Transverse colon (tissue), 4 donors: ENCODE data around the gene FBXO15. TPM values are rescaled to one million over a fixed set of nuclear protein-coding genes. Genes with fewer than 3 reads are reported as not detected.

Experiments used
- DNase-seq: peaks from one replicate; pipeline ENCODE4 v3.0.0-alpha.2; 2019
- H3K27ac ChIP-seq, 4 donors: fragments of 200-600 bp; sonication (generic); 2 replicates each; pipeline ENCODE4 v1.5.1; 2016 to 2018; ENCODE audit warnings: inconsistent platforms in 4 of 4
- H3K27me3 ChIP-seq: fragments of 200-600 bp; sonication (generic); 2 replicates; pipeline ENCODE4 v1.5.1; 2017; ENCODE audit warnings: inconsistent platforms
- H3K36me3 ChIP-seq, 4 donors: fragments of 200-600 bp; sonication (generic); 2 replicates each; pipeline ENCODE4 v1.5.1; 2017 to 2019; ENCODE audit warnings: inconsistent platforms in 4 of 4
- H3K4me1 ChIP-seq, 4 donors: fragments of 200-600 bp; sonication (generic); 2 replicates each; pipeline ENCODE4 v1.5.1; 2017 to 2020; ENCODE audit warnings: inconsistent platforms in 4 of 4
- H3K4me3 ChIP-seq, 4 donors: fragments of 200-600 bp; sonication (generic); 1 replicate in 1 of 4; 2 replicates in 3 of 4; pipeline versions ENCODE4 v1.5.1 to v1.6.1; 2017 to 2019; ENCODE audit warnings: inconsistent platforms in 4 of 4
- H3K9me3 ChIP-seq, 2 donors: fragments of 200-600 bp; sonication (generic); 2 replicates each; pipeline ENCODE4 v1.5.1; 2017 to 2019; ENCODE audit warnings: inconsistent platforms in 2 of 2
- EP300 ChIP-seq: sonication (generic); formaldehyde crosslinking; IDR thresholded peaks from one replicate; pipeline ENCODE4 v1.6.1; 2017; ENCODE audit warnings: antibody characterized with exemption, low read depth
- POLR2A ChIP-seq: fragments of 450-650 bp; IDR thresholded peaks from one replicate; pipeline ENCODE4 v1.6.1; 2016; ENCODE audit warnings: antibody characterized with exemption, mild to moderate bottlenecking, moderate library complexity
- POLR2AphosphoS5 ChIP-seq, 3 donors: sonication (generic); formaldehyde crosslinking; IDR thresholded peaks; one replicate each; pipeline ENCODE4 v1.6.1; 2016; ENCODE audit warnings: antibody characterized with exemption in 3 of 3
- WGBS, 2 donors: methylation state at CpG; one replicate each; pipeline ENCODE4 v1.1.5; 2018; ENCODE audit warnings: low coverage in 1 of 2; 5-methylcytosine and 5-hydroxymethylcytosine counted together
- in situ Hi-C, 4 donors: fragments of 200-750 bp; cut with MboI; loops; one replicate each; pipeline versions ENCODE4 v1.15.0 to v1.15.1; 2017; ENCODE audit warnings: low sequenced_read_pairs in 3 of 4, low pct_ligation_motif_present in 1 of 4, low pct_unique_long_range_greater_than_20kb in 1 of 4
- intact Hi-C: fragments of 100-400 bp; cut with DNase I; formaldehyde crosslinking; loops from one replicate; pipeline ENCODE4 v1.15.1; 2023; ENCODE audit warnings: low total_unique reads
- total RNA-seq, 4 donors: library from RNA; depleted of rRNA; stranded (reverse); fragments of >200 nt; gene quantifications; one replicate each; pipeline ENCODE4 v1.1.0, GENCODE V29; 2016
- TF ChIP-seq, protein P1 (sequence below), 5 experiments: fragments of 200-600 bp in 3 of 5; fragments of 450-650 bp in 2 of 5; sonication (generic) in 3 of 5; IDR thresholded peaks; 1 replicate in 2 of 5; 2 replicates in 3 of 5; pipeline ENCODE4 v1.5.1; 2016 to 2017; ENCODE audit warnings: antibody characterized with exemption in 5 of 5, inconsistent platforms in 3 of 5, mild to moderate bottlenecking in 2 of 5, moderate library complexity in 1 of 5

Gene FBXO15
- total RNA-seq, 4 donors from 2014 or later = 0.14 to 0.64 TPM; not detected in 2

DNA sequence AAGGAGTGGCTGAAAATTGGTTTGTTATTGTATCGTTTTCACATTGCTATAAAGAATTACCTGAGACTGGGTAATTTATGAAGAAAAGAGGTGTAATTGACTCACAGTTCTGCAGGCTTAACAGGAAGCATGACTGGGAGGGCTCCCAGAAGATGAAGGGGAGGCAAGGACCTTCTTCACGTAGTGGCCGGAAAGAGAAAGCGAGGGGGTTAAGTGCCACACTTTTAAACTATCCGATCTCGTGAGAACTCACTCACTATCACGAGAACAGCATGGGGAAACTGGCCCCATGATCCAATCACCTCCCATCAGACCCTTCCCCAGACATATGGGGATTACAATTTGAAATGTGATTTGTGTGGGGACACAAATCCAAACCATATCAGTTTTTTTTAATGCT lies 81.6 kb downstream of the FBXO15 start:
- H3K4me1 ChIP-seq = no peaks in the 10 kb centered on the region
- no peak overlapping the region for H3K4me3 ChIP-seq
- peaks cover 6% of the 10 kb centered on the region for H3K27me3 ChIP-seq
- in situ Hi-C loops = no loop called here
- H3K36me3 ChIP-seq = no peaks in the 10 kb centered on the region
- TF ChIP-seq POLR2A (no peak), POLR2AphosphoS5 (IDR thresholded peaks at IDR 0.05) (no peak), EP300 (no peak)
- TF ChIP-seq, protein P1, sequence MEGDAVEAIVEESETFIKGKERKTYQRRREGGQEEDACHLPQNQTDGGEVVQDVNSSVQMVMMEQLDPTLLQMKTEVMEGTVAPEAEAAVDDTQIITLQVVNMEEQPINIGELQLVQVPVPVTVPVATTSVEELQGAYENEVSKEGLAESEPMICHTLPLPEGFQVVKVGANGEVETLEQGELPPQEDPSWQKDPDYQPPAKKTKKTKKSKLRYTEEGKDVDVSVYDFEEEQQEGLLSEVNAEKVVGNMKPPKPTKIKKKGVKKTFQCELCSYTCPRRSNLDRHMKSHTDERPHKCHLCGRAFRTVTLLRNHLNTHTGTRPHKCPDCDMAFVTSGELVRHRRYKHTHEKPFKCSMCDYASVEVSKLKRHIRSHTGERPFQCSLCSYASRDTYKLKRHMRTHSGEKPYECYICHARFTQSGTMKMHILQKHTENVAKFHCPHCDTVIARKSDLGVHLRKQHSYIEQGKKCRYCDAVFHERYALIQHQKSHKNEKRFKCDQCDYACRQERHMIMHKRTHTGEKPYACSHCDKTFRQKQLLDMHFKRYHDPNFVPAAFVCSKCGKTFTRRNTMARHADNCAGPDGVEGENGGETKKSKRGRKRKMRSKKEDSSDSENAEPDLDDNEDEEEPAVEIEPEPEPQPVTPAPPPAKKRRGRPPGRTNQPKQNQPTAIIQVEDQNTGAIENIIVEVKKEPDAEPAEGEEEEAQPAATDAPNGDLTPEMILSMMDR (IDR thresholded peaks at IDR 0.05) = no peak
- intact Hi-C loops = no loop called here
- 78 to 83% methylated on average over 7 of the region's 7 CpGs for WGBS, 2 donors
- H3K27ac ChIP-seq = no peak overlapping the region
- no peaks in the 10 kb centered on the region for H3K9me3 ChIP-seq
- DNase-seq = no peak

DNA sequence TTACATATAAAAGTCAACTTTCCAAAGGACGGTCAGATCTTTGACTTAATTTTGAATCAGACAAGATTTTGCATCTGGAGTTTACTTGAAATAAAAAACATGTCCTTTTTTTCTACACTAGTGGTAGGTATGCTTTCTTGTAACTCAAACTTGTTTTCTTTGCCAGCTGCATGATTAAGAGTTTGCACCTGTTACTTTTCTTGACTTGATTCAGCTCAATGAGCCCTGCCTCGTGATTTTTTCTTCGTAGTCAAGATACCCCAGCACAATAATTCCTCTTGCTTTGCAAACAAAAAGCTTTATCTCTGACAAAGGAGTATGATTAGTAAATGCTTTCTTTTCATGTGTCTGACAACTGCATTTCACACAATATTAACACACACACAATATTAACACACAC lies 82.3 kb downstream of the FBXO15 start:
- in situ Hi-C loops = no loop called here
- intact Hi-C loops = no loop called here
- no peaks in the 10 kb centered on the region for H3K4me1 ChIP-seq
- TF ChIP-seq POLR2AphosphoS5 (IDR thresholded peaks at IDR 0.05) (no peak), EP300 (no peak), POLR2A (no peak)
- TF ChIP-seq, protein P1 (IDR thresholded peaks at IDR 0.05) = no peak
- no peak overlapping the region for H3K27ac ChIP-seq
- H3K4me3 ChIP-seq = no peak overlapping the region
- no peaks in the 10 kb centered on the region for H3K36me3 ChIP-seq
- DNase-seq = no peak
- 61 to 74% methylated on average over 3 of the region's 3 CpGs for WGBS, 2 donors
- H3K9me3 ChIP-seq = no peaks in the 10 kb centered on the region
- H3K27me3 ChIP-seq = peaks cover 6% of the 10 kb centered on the region

DNA sequence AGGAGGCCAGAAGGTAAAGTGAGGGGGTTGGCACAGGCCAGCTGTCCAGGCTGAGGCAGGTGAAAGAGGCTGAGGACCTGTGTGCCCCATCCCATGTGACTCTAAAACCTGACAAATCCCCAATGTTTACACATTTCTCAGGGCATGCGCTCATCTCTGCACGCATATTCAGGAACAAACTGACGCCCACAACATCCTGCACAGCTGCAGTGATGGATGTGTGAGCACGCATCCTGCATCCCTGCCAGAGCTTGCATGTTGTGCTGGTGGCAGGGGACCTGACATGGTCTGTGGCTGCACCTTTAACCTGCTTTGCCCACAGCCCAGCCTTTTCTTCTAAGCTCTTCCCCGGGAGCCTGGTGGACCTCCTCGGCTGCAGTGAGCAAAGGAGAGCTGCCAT lies 83.1 kb downstream of the FBXO15 start:
- no peaks in the 10 kb centered on the region for H3K9me3 ChIP-seq
- no peaks in the 10 kb centered on the region for H3K36me3 ChIP-seq
- 43 to 53% methylated on average over 3 to 6 of the region's 6 CpGs for WGBS, 2 donors
- H3K27ac ChIP-seq = no peak overlapping the region
- peaks cover 6% of the 10 kb centered on the region for H3K27me3 ChIP-seq
- no peak for DNase-seq
- no peaks in the 10 kb centered on the region for H3K4me1 ChIP-seq
- no peak overlapping the region for H3K4me3 ChIP-seq
- intact Hi-C loops (no loop called here), in situ Hi-C loops (no loop called here)
- no peak for TF ChIP-seq EP300
- TF ChIP-seq POLR2A = no peak
- TF ChIP-seq, protein P1 (IDR thresholded peaks at IDR 0.05) = no peak
- no peak for TF ChIP-seq POLR2AphosphoS5 (IDR thresholded peaks at IDR 0.05)

DNA sequence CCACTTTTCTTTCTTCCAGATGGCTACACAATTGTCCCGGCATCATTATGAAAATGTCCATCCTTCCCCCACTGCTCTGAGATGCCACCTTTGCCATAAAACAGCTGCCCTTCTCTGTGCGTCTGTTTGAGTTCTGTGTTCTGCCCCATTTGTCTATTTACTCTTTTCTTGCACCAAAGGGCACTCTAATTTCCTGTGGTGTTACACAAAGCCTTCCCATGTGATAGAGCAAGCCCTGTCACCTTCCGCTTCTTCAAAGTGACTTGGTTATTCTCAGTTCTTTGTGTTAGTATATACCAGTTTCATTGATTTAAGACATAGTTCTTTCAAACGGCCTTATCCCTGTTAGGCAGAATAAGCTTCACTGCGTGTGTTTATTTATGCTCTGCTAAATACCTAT lies 84.1 kb downstream of the FBXO15 start:
- no peaks in the 10 kb centered on the region for H3K36me3 ChIP-seq
- no peaks in the 10 kb centered on the region for H3K4me1 ChIP-seq
- in situ Hi-C loops = no loop called here
- H3K27ac ChIP-seq = no peak overlapping the region
- peaks cover 6% of the 10 kb centered on the region for H3K27me3 ChIP-seq
- H3K4me3 ChIP-seq = no peak overlapping the region
- H3K9me3 ChIP-seq = no peaks in the 10 kb centered on the region
- DNase-seq = no peak
- intact Hi-C loops = no loop called here
- TF ChIP-seq POLR2AphosphoS5 (IDR thresholded peaks at IDR 0.05) (no peak), POLR2A (no peak), EP300 (no peak)
- TF ChIP-seq, protein P1 (IDR thresholded peaks at IDR 0.05) = no peak
- 68 to 69% methylated on average over 5 of the region's 5 CpGs for WGBS, 2 donors
